ENCODE measurements around the gene ECI1.

The ECI1 gene

DNA sequence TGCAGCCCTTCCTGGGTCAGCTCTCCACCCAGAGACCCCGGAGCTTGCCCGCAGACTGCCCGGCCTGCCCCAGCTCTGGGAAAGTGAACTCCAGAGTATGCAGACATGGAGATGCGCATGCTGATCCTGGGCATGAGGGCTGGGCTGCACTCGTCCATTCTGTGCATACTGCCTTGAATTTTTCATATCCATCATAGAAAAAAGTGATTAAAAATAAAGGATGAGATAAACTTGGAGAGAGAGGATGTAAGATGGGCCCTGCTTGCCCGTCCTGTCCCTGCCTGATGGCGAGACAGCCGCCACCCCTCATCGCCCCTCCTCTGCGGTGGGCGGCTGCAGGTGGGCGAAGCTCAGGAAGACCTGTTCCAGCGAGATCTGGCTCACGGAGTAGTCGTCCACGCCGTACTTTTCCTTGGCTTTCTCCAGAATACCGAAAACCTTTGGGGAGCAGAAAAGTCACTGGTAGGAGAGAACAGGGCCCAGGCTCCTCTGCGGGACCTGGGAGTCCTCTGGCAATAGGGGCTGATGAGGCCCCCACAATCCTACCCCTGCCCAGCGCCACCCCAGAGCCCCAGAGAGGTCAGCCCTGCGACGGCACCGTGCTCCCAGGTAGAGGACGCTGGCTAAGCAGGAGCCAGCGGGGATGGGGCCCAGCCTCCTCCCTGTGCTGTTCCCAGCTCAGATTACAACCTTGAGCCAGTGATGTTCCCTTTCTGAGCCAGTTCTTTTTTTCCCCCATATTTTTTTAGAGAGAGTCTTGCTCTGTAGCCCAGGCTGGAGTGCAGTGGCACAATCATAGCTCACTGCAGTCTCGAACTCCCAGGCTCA lies 25.2 kb upstream of the ECI1 start:
- POLR2A ChIA-PET, result no interaction called here
- TF ChIP-seq, protein P1, sequence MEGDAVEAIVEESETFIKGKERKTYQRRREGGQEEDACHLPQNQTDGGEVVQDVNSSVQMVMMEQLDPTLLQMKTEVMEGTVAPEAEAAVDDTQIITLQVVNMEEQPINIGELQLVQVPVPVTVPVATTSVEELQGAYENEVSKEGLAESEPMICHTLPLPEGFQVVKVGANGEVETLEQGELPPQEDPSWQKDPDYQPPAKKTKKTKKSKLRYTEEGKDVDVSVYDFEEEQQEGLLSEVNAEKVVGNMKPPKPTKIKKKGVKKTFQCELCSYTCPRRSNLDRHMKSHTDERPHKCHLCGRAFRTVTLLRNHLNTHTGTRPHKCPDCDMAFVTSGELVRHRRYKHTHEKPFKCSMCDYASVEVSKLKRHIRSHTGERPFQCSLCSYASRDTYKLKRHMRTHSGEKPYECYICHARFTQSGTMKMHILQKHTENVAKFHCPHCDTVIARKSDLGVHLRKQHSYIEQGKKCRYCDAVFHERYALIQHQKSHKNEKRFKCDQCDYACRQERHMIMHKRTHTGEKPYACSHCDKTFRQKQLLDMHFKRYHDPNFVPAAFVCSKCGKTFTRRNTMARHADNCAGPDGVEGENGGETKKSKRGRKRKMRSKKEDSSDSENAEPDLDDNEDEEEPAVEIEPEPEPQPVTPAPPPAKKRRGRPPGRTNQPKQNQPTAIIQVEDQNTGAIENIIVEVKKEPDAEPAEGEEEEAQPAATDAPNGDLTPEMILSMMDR (IDR thresholded peaks at IDR 0.05; ENCODE audit: control extremely low read depth, extremely low read depth, low read depth, missing control alignments), result no peak
- no peak for DNase-seq (ENCODE audit: extremely low spot score)
- CTCF ChIA-PET, result interaction anchor here (0.7 kb wide), 1 partner anchor 14 kb away, joined by 3 read pairs; no protein-coding TSS in a partner anchor

DNA sequence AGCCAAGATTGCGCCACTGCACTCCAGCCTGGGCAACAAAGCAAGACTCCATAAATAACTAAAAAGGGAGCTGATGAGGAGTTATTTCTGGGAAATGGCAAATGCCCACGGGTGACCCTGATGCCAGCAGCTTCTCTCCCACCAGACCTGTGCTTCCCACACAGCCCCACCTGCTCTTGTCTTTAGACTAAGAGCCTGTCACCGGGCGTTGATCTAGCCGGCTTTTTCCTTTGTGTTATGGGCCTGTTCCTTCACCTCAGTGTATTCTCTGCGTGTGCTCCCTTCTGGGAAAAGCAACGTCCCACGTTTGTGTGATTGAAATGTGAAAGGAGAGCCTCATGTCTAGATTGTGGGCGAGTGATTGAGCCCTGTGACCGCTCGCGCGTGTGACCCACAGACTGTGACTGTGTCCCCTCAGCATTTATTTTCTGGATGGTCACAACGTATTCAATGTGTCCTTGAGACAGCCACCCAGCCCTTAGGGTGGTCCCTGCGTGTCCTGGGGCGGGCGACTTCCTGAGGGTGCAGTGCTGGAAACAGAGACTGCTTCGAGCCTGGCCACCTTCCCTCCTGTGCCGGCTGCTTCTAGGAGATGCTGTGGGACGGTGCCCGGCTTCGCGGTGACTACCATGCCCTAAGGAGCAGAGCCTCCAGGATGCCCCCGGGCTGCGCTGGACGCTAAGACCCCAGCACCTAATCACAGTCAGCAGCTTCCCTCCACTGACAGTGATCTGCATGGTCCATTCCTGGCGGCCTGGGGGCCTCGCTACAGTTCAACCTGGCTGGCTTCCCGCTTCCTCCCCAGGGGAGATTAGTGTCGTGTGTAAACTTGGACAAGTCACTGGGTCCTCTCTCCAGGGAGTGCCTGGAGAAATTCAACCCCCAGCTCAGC lies 24.3 kb upstream of the ECI1 start:
- no peak for DNase-seq (ENCODE audit: extremely low spot score)
- TF ChIP-seq, protein P1 (IDR thresholded peaks at IDR 0.05; ENCODE audit: control extremely low read depth, extremely low read depth, low read depth, missing control alignments), result no peak
- ChIA-PET POLR2A (no interaction called here), CTCF (interaction anchor here (0.9 kb wide), 1 partner anchor 13 kb away, joined by 3 read pairs; no protein-coding TSS in a partner anchor)

DNA sequence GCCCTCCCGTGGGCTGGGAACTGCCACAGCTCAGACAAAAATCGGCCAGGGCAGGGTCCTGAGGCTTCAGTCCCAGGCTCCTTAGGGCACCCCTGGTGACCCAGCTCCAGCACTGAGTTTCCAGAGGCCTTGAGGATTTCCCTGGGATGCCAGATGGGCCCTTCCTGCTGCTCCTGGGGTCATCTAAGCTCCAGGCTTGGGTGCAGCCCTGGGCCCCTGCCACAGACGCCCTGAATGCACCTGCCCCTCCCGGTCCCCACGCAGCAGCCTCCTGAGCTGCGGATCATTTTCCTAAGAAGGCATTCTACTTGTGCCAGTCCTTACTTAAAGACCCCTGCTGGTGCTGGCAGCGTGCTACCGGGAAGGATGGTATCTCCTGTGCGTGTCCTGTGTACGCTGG lies 22.5 kb upstream of the ECI1 start:
- DNase-seq (ENCODE audit: extremely low spot score), result no peak
- POLR2A ChIA-PET, result no interaction called here
- TF ChIP-seq, protein P1 (IDR thresholded peaks at IDR 0.05; ENCODE audit: control extremely low read depth, extremely low read depth, low read depth, missing control alignments), result no peak
- CTCF ChIA-PET, result no interaction called here

DNA sequence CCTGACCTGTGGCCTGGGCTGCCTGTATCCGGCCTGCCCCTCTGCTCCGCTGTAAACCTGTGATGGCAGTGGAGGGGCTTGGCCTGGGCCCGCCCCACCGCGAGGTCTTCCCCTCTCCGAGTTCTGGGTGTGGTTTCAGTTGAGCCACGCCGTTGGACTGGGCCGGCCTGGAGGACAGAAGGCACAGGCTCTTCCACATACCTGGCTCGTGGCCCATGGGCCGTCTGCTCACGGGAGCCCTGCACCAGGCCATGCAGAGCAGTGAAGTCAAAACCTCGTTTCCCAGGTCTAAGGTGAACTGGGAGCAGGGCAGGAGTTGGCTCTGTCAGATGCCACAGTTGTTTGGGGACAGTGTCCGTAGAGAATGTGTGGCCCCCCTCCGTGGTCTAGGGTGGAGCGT lies 22.1 kb upstream of the ECI1 start:
- ChIA-PET CTCF (no interaction called here), POLR2A (no interaction called here)
- TF ChIP-seq, protein P1 (IDR thresholded peaks at IDR 0.05; ENCODE audit: control extremely low read depth, extremely low read depth, low read depth, missing control alignments), result no peak
- no peak for DNase-seq (ENCODE audit: extremely low spot score)

DNA sequence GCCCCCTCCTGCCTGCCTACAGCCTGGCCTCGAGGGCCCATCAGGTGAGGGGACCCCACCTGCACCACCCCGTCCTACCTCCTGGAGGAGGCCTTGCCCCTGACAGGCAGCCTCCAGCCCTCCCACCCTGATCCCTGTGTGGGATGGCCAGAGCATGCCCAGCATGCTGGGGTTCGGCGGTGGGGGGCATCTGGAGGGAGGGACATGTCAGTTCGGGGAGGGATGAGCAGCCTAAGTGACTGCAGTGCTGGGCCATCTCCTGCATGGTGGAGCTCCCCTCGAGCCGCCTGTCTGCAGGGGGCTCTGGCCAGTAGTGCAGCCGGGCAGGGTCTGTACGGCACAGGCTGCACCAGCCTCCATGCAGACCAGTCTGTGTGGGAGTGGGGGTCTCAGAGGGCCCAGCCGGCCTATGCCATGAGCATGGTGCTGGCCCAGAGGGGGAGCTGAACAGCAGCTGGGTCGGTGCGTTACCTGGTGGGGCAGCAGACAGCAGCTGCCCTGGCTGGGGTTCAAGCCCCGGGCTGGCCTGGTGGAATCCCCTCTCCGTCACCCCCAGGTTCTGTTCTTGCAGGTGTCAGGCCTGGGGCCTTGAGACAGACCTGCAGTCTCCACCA lies 20.6 kb upstream of the ECI1 start:
- TF ChIP-seq, protein P1 (IDR thresholded peaks at IDR 0.05; ENCODE audit: control extremely low read depth, extremely low read depth, low read depth, missing control alignments), result no peak
- no peak for DNase-seq (ENCODE audit: extremely low spot score)
- CTCF ChIA-PET, result interaction anchor here (0.9 to 3.6 kb wide), 5 partner anchors 13 to 214 kb away, joined by 3 to 11 read pairs (median 4); partner anchors contain the start of genes ABCA3 and ECI1
- POLR2A ChIA-PET, result no interaction called here
